ENCODE data around the gene CASS4.

CASS4 gene

GRCh38 chr20:56412473-56412790 lies 372 bp downstream of the CASS4 start:
- POLR2A ChIA-PET, result interaction anchor here (1.5 kb wide), 1 partner anchor 16 kb away, joined by 5 read pairs; no protein-coding TSS in a partner anchor
- CTCF ChIA-PET, result interaction anchor here (1.1 to 4.7 kb wide), 9 partner anchors 9 to 31 kb away, joined by 3 to 20 read pairs (median 3); no protein-coding TSS in a partner anchor
- DNase-seq (ENCODE audit: extremely low spot score), result no peak
- TF ChIP-seq CTCF (IDR thresholded peaks at IDR 0.05; ENCODE audit: control extremely low read depth, extremely low read depth, low read depth, missing control alignments), result no peak

- no peak for TF ChIP-seq CTCF (IDR thresholded peaks at IDR 0.05; ENCODE audit: control extremely low read depth, extremely low read depth, low read depth, missing control alignments)
- CTCF ChIA-PET, result interaction anchor here (0.9 to 4.7 kb wide), 6 partner anchors 9 to 86 kb away, joined by 3 to 20 read pairs (median 4); no protein-coding TSS in a partner anchor
- DNase-seq (ENCODE audit: extremely low spot score), result no peak
- POLR2A ChIA-PET, result interaction anchor here (1.5 kb wide), 1 partner anchor 15 kb away, joined by 5 read pairs; no protein-coding TSS in a partner anchor
These were observed 889 bp downstream of the CASS4 start for GRCh38 chr20:56412949-56413348.

- TF ChIP-seq CTCF (IDR thresholded peaks at IDR 0.05; ENCODE audit: control extremely low read depth, extremely low read depth, low read depth, missing control alignments), result no peak
- no peak for DNase-seq (ENCODE audit: extremely low spot score)
- ChIA-PET POLR2A (no interaction called here), CTCF (interaction anchor here (1.2 to 2.4 kb wide), 4 partner anchors 9 to 39 kb away, joined by 3 to 11 read pairs (median 6); no protein-coding TSS in a partner anchor)
These were observed 3.0 kb downstream of the CASS4 start for GRCh38 chr20:56414842-56415765.

- no peak for DNase-seq (ENCODE audit: extremely low spot score)
- TF ChIP-seq CTCF (IDR thresholded peaks at IDR 0.05; ENCODE audit: control extremely low read depth, extremely low read depth, low read depth, missing control alignments), result no peak
- CTCF ChIA-PET, result interaction anchor here (0.9 to 1.9 kb wide), 4 partner anchors 9 to 35 kb away, joined by 3 to 7 read pairs (median 3); no protein-coding TSS in a partner anchor
- POLR2A ChIA-PET, result no interaction called here
These were observed 5.3 kb downstream of the CASS4 start for GRCh38 chr20:56417402-56417801.

- ChIA-PET CTCF (interaction anchor here (0.9 to 2.9 kb wide), 6 partner anchors 8 to 34 kb away, joined by 3 to 7 read pairs (median 3); no protein-coding TSS in a partner anchor), POLR2A (interaction anchor here (1.3 kb wide), 1 partner anchor 11 kb away, joined by 6 read pairs; no protein-coding TSS in a partner anchor)
- no peak for DNase-seq (ENCODE audit: extremely low spot score)
- no peak for TF ChIP-seq CTCF (IDR thresholded peaks at IDR 0.05; ENCODE audit: control extremely low read depth, extremely low read depth, low read depth, missing control alignments)
These were observed 5.9 kb downstream of the CASS4 start for GRCh38 chr20:56417911-56418310.

- ChIA-PET POLR2A (interaction anchor here (1.3 kb wide), 1 partner anchor 10 kb away, joined by 6 read pairs; no protein-coding TSS in a partner anchor), CTCF (interaction anchor here (0.9 to 2.9 kb wide), 6 partner anchors 8 to 34 kb away, joined by 3 to 7 read pairs (median 3); no protein-coding TSS in a partner anchor)
- no peak for TF ChIP-seq CTCF (IDR thresholded peaks at IDR 0.05; ENCODE audit: control extremely low read depth, extremely low read depth, low read depth, missing control alignments)
- no peak for DNase-seq (ENCODE audit: extremely low spot score)
These were observed 6.4 kb downstream of the CASS4 start for GRCh38 chr20:56418385-56418861.

Data from GM10248 (cell line).